Measurements from ENCODE around the gene ZNF547.
A peak's percentile ranks its signal among the peaks of the same experiment; 100 is the strongest.
"Not testable (repeated sequence)": the region's sequence is repeated elsewhere in the genome, so short reads cannot be mapped to it uniquely, and the experiment has no call there.

The ZNF547 gene

DNA sequence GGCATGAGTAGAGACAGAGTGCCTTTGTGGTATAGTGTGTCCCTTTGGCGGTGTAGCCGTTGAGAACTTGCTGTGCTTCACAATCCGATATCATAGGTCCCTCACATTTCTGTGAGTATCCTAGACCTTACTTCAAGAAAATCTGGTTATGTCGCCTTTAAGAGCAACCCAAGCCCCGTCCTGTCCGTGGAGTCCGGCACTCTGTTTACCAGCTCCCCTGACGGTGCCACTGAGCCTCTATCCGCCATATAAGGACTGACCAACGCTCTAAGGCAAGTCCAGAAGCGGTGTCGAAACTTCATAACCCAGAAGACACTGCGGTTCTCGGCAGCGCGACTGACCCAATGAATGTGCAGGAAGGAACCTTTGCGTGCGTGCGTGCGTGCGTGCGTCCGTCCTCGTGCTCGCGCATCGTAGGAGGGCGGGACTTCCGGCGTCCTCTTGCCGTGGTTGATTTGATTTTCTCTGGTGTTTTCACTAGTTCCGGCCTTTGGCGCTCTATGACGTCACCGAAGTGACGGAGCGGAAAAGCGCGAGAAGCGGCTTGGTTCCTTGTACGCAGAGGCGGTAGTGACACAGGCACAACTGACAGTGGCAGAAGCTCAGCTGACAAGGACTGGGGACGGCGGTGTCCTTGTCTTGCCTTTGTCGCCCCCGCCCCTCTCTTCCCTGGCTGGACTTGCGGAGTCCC lies at the start of gene ZNF547, which contains the start of gene TRAPPC2B:
Gene ZNF547 (plus strand): TSS at position 555 of the 691 bp plus-strand sequence. CDS start 5,005 bp downstream, outside the sequence.
Gene TRAPPC2B (plus strand): TSS at position 555 of the 691 bp plus-strand sequence. CDS start 1,283 bp downstream, outside the sequence.
- DNase-seq: peak; percentile 94

DNA sequence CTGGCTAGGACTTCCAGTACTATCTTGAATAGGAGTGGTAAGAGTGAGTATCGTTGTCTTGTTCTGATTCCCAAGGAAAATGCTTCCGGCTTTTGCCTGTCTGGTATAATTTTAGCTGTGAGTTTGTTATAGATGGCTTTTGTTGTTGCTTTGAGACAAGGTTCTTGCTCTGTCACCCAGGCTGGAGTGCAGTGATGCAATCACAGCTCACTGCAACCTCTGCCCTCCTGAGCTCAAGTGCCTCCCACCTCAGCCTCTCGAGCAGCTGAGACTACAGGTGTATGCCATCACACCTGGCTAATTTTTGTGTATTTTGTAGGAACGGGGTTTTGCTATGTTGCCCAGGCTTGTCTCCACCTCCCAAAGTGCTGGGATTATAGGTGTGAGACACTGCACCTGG lies 49.2 kb upstream of the ZNF547 start:
- no peak for DNase-seq

DNA sequence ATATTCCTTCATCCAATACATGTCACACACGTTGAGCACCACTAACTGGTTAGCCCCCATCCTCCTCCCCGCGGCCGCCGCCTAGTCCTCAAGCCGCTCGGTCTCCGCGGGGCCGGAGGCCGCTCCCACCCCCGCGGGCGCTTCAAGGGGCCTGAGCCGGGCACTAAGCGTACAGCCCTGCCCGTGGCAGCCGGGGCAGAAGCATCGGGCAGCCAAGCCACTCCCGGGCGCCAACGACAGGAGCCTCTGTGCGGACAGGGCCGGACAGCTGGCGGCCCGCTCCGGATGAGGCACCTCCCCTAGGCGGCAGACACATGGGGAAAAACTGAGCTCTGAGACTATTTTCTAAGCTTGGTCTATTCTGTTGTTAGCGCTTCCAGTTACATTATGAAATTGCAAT lies 45.8 kb upstream of the ZNF547 start:
- DNase-seq: no peak

GRCh38 chr19:57319869-57320179 lies 43.5 kb upstream of the ZNF547 start:
- no peak for DNase-seq

DNA sequence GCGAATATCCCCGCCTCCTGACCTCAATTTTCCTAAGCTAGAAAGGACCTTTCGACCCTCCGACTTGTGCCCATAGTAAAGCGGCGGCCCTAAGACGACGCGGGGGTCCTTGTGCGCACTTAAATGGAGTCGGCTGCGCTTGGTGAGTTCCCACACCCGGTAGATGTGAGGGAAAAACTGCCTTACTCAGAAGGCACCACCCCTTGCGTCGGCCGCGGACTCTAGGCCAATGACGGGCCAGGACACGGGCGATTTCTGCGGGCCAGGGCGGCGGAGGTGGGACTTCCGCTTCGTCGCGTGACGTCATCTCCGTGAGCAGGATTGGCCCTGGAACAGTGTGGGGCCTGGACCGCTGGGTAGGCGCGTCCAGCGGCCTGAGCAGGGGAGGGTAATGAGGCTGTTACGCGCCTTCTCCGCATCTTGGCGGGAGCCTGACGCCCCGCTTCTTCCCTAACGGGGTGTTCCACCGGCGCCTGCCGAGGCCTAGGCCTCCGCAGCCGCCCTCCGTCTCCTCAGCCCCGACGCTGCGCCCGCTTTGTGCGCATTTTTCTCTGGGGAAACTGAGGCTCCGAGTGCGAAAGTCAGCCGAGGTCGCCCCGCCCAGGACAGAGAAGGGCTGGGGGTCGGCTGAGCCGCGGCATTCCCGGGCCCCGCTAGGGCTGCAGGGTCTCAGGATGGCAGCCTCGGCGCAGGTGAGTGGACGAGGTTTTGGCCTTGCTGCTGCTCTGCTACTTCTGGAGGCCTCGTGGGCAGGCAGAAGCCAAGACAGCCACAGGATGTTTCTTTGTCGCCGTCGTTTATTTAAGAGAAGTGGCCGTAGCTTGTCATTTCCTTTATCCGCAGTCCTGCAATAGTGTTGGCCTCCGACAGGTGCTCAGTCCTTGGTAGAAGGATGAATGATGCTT lies 42.9 kb upstream of the ZNF547 start, which contains the start of gene ZNF543:
Gene ZNF543 (plus strand): TSS at position 293 of the 905 bp plus-strand sequence. CDS start 382 bp downstream, at position 675.
- DNase-seq: peak; percentile 86

GRCh38 chr19:57321116-57321515 lies 42.2 kb upstream of the ZNF547 start:
- DNase-seq: no peak

GRCh38 chr19:57321751-57322150 lies 41.6 kb upstream of the ZNF547 start:
- no peak for DNase-seq

DNA sequence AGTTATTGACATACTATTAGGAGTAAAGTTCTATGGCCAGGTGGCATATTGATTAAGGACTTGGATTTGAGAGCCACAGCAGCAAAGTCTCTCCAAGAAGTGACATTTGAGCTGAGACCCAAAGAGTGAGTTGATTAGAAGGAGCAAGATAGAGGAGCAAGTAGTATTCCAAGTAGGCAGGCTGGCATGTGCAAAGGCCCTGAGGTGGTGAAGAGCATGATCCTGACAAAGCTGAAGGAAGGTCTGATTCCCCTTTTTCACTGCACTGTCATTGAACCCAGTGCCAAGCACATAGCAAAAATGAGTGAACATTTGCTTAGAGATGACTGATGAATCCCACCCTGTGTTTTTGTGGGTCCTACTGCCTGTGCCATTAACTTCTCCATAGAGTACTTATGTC lies 38.4 kb upstream of the ZNF547 start:
- no peak for DNase-seq

- no peak for DNase-seq
These were observed 35.4 kb upstream of the ZNF547 start for GRCh38 chr19:57327993-57328392.

- no peak for DNase-seq
These were observed 29.2 kb upstream of the ZNF547 start for GRCh38 chr19:57334191-57334590.

GRCh38 chr19:57338877-57339276 lies 24.5 kb upstream of the ZNF547 start:
- DNase-seq: no peak

GRCh38 chr19:57342582-57342981 lies 20.8 kb upstream of the ZNF547 start:
- no peak for DNase-seq

- DNase-seq: no peak
These were observed 15.2 kb upstream of the ZNF547 start for GRCh38 chr19:57348136-57348535.

DNA sequence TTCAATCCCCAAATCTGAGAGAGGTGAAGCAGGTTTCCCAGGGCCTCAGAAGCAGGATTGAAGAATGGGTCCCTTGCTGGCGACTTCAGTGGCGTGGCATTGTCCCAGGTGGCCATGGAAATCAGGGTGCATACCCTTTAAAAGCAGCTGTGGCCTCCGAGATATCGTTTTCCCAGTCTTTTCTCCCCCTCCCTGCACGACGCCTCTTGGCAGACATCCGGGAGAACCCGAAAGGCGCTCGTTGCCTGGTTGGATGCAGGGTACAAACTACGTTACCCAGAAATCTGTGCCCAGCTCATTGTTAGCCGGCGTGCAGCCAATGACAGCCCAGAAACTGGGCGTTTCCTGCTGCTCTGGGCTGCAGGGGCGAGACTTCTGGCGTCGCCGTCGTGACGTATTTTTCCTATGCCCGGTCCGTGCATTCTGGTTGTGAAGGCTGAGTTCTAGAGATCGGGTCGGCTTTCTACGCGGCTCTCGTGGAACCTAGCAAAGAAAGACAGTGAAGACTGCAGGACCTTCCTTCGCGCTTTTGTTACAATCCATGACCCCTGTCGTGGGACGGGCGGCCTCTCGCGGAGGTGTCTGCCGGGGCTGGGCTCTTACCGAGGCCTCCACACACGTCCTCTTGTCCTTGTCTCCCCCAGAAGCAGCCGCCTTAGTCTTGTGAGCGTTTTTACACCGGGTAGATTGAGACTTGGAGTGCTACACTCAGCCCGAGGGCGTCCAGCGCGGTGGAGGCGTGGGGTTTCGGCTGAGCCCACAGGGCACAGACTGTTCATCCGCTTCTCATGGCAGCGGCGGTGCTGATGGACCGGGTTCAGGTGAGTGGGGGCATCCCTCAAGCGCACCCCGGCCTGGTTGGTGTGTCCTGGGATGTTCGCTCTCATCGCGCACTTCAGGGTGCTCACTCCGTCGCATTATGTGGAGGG lies 12.2 kb upstream of the ZNF547 start, which contains the start of gene ZNF304:
Gene ZNF304 (plus strand): TSS at position 395 of the 929 bp plus-strand sequence. CDS start 394 bp downstream, at position 789.
- DNase-seq: peak; percentile 87

DNA sequence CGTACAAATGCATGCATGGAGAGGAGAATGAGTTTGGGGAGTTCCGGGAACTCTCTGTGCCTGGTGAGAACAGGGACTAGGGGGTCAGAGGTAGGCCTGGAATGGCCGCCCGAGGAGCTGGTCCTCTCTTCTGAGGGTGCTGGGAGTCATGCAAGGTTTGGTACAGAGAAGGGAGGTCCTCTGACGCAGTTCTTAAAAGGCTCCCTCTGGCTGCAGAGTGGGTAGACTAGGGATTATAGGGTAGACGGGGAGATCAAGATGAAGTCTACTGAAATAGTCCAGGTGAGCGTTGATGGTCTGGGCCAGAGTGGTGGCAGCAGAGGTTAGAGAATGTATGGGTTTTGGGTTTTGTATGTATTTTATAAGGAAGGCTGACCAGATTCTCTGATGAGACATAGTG lies 11.5 kb upstream of the ZNF547 start:
- DNase-seq: no peak

DNA sequence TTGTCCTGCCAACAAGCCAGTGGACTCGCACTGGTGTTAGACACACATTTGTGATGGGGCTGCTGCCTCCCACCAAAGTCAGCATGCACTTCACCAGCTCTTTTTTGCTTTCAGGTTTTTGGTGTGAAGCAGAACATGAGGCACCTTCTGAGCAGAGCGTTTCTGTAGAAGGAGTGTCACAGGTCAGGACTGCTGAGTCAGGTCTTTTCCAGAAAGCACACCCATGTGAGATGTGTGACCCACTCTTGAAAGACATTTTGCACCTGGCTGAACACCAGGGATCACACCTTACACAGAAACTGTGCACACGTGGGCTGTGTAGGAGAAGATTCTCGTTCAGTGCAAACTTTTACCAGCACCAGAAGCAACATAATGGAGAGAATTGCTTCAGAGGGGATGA lies 7.4 kb upstream of the ZNF547 start:
- no peak for DNase-seq

GRCh38 chr19:57357406-57357805 lies 5.9 kb upstream of the ZNF547 start:
- DNase-seq: no peak

DNA sequence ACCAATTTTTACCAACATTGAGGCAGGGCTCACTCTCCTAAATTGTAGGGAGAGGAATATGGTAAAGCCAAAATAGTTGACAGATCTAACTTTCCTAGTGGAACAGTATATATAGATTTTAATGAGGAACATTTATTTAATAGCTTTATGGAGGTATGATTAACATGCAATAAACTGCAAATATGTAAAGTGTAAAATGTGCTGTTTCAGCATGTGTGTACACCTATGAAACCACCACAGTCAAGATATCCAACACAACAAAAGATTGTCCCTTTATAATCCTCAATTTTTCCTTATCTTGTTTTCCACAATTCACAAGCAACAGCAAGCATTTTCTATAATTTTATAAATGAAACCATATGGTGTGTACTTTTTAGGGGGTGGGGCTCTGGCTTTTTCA lies 4.1 kb upstream of the ZNF547 start:
- DNase-seq: no peak

DNA sequence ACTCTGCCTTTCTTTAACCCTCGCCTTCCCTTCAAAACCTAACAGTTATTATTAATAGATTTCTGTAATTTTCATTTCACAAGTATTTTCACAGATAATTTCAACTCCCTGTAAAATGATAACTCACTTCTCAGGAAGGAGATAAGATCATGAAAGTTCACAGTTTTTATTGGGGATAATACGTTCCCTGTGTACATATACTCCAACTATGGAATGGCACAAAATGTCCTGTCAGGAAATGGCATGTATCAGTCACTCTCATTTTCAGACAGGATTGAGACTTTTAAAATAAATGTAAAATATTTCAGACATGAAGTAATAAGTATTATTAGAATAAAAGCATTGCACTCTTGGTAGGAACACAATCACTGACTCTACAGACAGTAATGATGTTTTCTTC lies 932 bp upstream of the ZNF547 start:
- DNase-seq: no peak

DNA sequence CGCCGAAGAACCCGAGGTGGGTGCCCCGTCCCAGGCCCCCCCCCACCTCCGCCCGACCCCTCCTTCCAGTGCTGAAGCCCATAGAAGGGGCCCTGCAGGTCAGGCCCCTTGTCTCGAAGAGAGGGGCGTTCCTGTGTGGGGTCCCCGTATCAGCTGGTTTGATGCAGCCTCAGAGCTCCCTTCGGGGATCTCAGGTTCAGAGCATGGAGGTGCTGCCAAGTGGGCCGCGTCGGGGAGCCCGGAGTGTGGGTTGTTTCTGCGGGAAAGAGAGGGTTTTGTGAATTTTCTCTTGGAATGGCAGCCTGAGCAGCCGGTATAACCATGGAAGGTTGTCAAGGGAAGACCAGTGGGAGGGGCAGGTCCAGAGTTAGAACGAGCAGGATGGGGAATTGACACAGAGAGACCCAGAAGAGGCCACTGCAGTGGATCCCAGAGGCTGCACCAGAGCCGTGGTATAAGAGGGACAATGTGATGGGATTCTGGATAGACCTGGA lies 384 bp downstream of the ZNF547 start:
- no peak for DNase-seq

DNA sequence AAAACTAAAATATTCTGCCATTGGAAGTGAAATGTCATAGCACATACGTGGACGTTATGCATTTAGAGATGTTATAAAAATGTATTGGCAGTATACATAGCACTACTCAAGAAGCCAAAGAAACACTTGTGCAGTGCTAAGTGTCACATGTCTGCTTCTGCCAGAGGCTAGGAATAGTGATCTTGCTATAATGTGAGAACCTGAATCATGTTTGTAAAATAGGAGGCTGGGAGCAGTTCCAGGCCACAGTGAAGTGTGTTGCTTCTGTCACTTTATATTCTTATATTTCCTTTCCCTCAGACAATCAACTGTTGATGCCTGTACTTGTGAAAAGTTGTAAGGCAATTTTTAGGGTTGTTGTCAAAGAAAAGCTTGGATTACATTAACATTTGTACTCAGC lies 3.4 kb downstream of the ZNF547 start:
- no peak for DNase-seq

- DNase-seq: no peak
These were observed 10.8 kb downstream of the ZNF547 start for GRCh38 chr19:57374179-57374578.

GRCh38 chr19:57374647-57375046 lies 11.3 kb downstream of the ZNF547 start:
- DNase-seq: not testable (repeated sequence)
